ENCODE results near the gene PKD2.
"Not testable (repeated sequence)": the region's sequence is repeated elsewhere in the genome, so short reads cannot be mapped to it uniquely, and the experiment has no call there.

Gene PKD2

DNA sequence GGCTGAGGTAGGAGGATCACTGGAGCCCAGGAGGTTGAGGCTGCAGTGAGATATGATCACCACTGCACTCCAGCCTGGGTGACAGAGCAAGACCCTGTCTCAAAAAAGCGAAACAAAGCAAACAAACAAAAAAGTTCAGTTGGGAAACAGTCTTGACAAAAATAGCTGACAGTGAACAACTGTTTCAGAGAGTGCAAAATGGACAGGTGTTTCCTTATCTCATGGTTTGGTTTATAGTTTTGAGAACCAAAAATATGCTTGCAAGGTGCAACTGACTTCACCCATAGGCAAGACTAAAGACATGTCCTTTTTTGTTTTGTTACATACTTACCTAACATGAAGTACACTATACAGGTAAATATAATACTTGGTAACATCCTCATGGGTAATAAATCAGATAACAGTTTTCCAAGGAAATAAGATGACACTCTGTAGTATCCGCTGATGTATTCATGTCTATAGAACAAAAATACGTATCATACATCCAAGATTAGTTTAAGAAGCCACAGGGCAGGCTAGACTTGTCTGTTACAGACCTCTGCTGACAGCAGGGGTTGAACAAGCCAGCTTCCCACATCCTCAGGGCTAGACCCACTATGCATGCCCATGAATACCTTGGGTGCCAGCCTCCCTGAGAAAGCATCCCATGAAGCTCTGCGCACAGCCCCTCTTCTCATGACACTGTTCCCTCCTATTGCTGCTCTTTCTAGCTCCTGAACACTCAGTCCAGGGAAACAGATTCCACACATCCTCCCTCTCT is 91.7 kb downstream of the PKD2 start:
- TF ChIP-seq, protein P1, sequence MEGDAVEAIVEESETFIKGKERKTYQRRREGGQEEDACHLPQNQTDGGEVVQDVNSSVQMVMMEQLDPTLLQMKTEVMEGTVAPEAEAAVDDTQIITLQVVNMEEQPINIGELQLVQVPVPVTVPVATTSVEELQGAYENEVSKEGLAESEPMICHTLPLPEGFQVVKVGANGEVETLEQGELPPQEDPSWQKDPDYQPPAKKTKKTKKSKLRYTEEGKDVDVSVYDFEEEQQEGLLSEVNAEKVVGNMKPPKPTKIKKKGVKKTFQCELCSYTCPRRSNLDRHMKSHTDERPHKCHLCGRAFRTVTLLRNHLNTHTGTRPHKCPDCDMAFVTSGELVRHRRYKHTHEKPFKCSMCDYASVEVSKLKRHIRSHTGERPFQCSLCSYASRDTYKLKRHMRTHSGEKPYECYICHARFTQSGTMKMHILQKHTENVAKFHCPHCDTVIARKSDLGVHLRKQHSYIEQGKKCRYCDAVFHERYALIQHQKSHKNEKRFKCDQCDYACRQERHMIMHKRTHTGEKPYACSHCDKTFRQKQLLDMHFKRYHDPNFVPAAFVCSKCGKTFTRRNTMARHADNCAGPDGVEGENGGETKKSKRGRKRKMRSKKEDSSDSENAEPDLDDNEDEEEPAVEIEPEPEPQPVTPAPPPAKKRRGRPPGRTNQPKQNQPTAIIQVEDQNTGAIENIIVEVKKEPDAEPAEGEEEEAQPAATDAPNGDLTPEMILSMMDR (IDR thresholded peaks at IDR 0.05; ENCODE audit: borderline replicate concordance, control extremely low read depth, extremely low read depth, insufficient read depth, missing control alignments) = no peak
- DNase-seq (ENCODE audit: low spot score) = no peak
- in situ Hi-C loops (cut with MboI; ENCODE audit: low sequenced_read_pairs, unreplicated experiment) = no loop called here

DNA sequence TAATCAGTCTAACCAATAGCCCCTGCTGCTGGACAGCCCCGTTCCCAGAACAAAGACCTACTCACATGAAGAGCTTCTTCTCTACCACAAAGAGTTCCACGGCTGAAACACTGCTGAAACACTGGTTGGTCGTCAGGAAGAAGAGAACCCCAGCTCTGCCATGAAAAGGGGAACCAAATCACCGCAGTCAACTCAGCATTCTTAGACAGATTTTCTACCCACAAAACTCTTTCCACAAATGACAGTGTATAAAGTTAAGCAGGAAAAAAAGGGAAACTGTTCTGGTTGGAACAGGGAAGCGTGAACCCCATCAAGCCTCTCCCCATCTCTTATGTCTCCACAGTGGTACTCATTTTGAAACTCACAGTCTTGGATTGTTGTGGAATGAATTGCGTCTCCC is 93.7 kb downstream of the PKD2 start:
- TF ChIP-seq, protein P1 (IDR thresholded peaks at IDR 0.05; ENCODE audit: borderline replicate concordance, control extremely low read depth, extremely low read depth, insufficient read depth, missing control alignments) = no peak
- DNase-seq (ENCODE audit: low spot score) = no peak
- in situ Hi-C loops (cut with MboI; ENCODE audit: low sequenced_read_pairs, unreplicated experiment) = no loop called here

DNA sequence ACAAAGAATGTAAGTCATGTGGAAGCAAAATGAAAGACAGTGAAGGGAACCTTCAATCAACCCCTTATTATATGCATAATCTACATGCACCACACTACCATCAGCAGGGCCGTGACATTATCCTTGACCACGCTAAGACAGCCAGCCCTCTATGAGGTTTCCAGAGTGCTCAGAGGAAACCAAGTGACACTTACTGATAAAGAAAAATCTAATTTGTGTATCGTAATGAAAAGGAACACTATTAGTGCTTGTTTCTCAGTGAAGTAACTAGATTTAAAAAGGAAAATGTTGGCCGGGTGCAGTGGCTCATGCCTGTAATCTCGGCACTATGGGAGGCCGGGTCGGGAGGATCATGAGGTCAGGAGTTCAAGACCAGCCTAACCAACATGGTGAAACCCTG is 94.6 kb downstream of the PKD2 start:
- in situ Hi-C loops (cut with MboI; ENCODE audit: low sequenced_read_pairs, unreplicated experiment) = no loop called here
- DNase-seq (ENCODE audit: low spot score) = no peak
- TF ChIP-seq, protein P1 (IDR thresholded peaks at IDR 0.05; ENCODE audit: borderline replicate concordance, control extremely low read depth, extremely low read depth, insufficient read depth, missing control alignments) = no peak

DNA sequence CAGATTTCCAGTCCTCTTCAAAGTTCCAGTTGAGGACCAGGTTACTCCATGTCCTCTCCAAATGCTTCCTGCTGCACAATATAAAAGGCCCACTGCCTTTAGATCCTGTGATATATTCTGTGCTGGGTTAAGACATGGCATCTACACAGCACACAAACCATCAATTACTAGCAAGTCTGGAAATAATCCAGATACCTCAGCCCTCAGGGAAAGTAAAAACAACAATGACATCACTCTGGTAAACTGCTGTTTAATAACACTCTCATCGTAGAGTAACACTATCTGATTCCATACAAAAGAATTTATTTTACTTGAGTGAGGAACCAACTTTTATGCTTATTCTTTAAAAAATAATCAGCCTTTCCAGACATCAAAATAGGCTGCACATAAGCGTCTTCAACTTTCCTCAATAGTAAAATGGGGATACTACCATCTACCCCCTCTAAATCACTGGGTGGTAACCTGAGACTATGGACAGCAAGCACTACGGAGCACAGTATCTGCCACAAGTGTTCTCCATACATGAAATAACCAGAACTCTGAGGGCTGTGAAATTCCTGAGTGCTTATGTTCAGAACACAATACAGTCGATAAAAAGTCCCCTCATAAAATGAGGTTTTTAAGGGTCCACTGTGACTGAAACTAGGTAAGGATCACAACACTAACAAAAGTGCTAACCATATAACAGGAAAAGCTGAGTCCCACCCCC is 97.6 kb downstream of the PKD2 start:
- in situ Hi-C loops (cut with MboI; ENCODE audit: low sequenced_read_pairs, unreplicated experiment) = no loop called here
- no peak for DNase-seq (ENCODE audit: low spot score)
- TF ChIP-seq, protein P1 (IDR thresholded peaks at IDR 0.05; ENCODE audit: borderline replicate concordance, control extremely low read depth, extremely low read depth, insufficient read depth, missing control alignments) = no peak

DNA sequence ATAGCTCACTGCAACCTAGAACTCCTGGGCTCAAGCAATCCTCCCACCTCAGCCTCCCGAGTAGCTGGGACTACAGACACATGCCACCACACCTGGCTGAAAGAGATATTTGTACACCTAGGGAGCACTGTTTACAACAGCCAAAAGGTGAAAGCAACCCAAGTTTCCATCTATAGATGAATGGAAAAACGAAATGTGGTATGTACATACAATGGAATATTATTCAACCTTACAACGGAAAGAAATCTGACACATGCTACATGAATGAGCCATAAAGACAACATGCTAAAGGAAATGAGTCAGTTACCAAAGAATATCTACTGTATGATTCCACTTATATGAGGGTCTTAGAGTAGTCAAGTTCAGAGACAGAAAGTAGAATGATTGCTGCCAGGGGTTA is 98.8 kb downstream of the PKD2 start:
- DNase-seq (ENCODE audit: low spot score) = no peak
- TF ChIP-seq, protein P1 (IDR thresholded peaks at IDR 0.05; ENCODE audit: borderline replicate concordance, control extremely low read depth, extremely low read depth, insufficient read depth, missing control alignments) = no peak
- in situ Hi-C loops (cut with MboI; ENCODE audit: low sequenced_read_pairs, unreplicated experiment) = no loop called here

DNA sequence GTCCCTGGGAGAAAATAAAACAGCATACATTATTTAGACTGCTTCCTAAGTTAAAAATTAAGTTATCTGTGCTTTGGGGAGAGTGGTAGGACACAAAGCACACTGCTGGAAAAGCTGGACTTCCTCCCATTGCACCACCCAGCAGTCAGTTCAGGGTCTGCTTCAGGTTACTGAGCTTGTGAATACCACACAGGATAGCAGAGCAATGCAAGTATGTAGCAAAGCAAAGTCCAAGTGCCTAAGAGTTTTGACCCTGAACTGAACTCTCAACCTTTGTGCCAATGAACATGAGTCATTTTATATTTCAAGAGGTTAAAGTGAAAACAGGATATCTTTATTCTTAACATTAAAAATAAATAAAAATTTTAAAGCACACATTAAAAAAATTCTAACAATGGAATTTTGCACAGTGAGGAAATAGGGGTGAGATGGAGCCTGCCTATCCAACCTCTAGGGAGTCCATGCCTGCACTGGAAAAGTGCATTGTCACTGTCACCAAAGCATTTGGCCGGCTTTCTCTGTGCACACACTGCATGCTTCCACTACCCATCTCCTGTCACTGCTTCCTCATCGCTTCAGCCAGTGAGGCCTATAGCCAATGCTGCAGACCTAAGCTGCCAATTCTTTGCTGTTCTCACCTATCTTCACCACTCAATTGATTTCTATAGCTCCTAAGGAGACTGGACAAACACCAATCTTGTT is 100.1 kb downstream of the PKD2 start:
- in situ Hi-C loops (cut with MboI; ENCODE audit: low sequenced_read_pairs, unreplicated experiment) = no loop called here
- no peak for DNase-seq (ENCODE audit: low spot score)

DNA sequence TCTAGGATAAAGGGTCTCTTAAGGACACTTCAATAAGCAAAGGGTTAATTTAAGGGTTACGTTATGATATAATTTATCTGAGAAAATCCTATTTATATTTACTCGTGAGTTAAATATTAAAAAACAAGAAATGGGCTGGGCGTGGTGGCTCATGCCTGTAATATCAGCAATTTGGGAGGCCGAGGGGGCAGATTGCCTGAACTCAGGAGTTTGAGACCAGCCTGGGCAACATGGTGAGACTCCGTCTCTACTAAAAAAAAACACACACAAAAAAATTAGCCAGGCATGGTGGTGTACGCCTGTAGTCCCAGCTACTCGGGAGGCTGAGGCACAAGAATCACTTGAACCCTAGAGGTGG is 100.7 kb downstream of the PKD2 start:
- DNase-seq (ENCODE audit: low spot score); in situ Hi-C loops (cut with MboI; ENCODE audit: low sequenced_read_pairs, unreplicated experiment): not testable (repeated sequence)

More for the DNA sequence above, 100.1 kb downstream of the PKD2 start:
- TF ChIP-seq, protein P1 (IDR thresholded peaks at IDR 0.05; ENCODE audit: borderline replicate concordance, control extremely low read depth, extremely low read depth, insufficient read depth, missing control alignments) = no peak
